Fibroblast of mammary gland (primary cell): ENCODE results near the gene ARID2.
A peak's percentile ranks its signal among the peaks of the same experiment; 100 is the strongest.

Source experiments
- DNase-seq: peaks from one replicate; pipeline ENCODE4 v3.0.0-alpha.2; 2010; ENCODE audit warnings: low read depth
- H3K4me3 ChIP-seq: 2 replicates; pipeline ENCODE4 v1.5.1; 2011; ENCODE audit warnings: low read depth, mild to moderate bottlenecking, low read length, moderate library complexity; ENCODE audit not compliant: control insufficient read depth
- CTCF ChIP-seq: conservative IDR thresholded peaks from 2 replicates; pipeline ENCODE4 v1.5.1; 2011; ENCODE audit warnings: low read depth, low read length, inconsistent platforms; ENCODE audit not compliant: control insufficient read depth, insufficient read depth

ARID2 gene

GRCh38 chr12:45729233-45730083 is at the start of gene ARID2:
Gene ARID2 (plus strand): TSS chr12:45729706. CDS start chr12:45729837, 131 bp downstream.
- H3K4me3 ChIP-seq = peak within 1 kb of the TSS; percentile 91
- TF ChIP-seq CTCF = no peak
- peak; percentile 59 for DNase-seq

- no peak for DNase-seq
- TF ChIP-seq CTCF = no peak
Measured at GRCh38 chr12:45680362-45680761, 49.1 kb upstream of the ARID2 start.

GRCh38 chr12:45681465-45681864 is 48.0 kb upstream of the ARID2 start:
- TF ChIP-seq CTCF = no peak
- no peak overlapping the region for H3K4me3 ChIP-seq
- DNase-seq = peak; percentile 12

More at GRCh38 chr12:45680362-45680761, 49.1 kb upstream of the ARID2 start:
- no peak overlapping the region for H3K4me3 ChIP-seq

- no peak overlapping the region for H3K4me3 ChIP-seq
- TF ChIP-seq CTCF = no peak
- no peak for DNase-seq
Measured at GRCh38 chr12:45685680-45686079, 43.8 kb upstream of the ARID2 start.

GRCh38 chr12:45687081-45688015 is 42.2 kb upstream of the ARID2 start:
- no peak overlapping the region for H3K4me3 ChIP-seq
- DNase-seq = no peak
- TF ChIP-seq CTCF = no peak

- no peak for DNase-seq
- no peak for TF ChIP-seq CTCF
Measured at GRCh38 chr12:45688183-45688582, 41.3 kb upstream of the ARID2 start.

More at GRCh38 chr12:45688183-45688582, 41.3 kb upstream of the ARID2 start:
- H3K4me3 ChIP-seq = no peak overlapping the region
